ENCODE measurements around the gene MB21D2. TPM values are rescaled to one million over a fixed set of nuclear protein-coding genes. Genes with fewer than 3 reads are reported as not detected.
A peak's percentile ranks its signal among the peaks of the same experiment; 100 is the strongest.

Gene MB21D2
- total and polyA plus RNA-seq, 8 donors = 3.2 to 6.9 (median 5.7) TPM

DNA sequence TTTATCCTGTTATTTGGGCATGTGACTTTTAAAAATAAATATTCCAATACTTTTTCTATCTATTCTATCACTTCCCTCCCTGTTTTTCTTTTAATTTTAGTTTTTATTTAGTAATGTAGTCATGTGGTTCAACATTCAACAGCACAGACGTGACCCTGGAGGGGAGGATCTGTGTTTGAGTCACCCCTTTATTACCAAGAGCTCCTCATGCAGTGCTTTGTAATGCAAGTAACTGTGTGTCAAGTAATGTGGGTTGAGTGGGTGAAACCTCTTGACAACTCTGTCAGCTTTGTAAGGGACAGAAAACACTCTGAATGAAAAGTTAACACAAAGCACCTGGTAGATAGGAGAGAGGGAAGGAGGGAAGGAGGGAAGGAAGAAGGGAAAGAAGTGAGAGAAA is 100.6 kb downstream of the MB21D2 start:
- H3K27ac ChIP-seq = no peak overlapping the region
- H3K27me3 ChIP-seq = no peaks in the 10 kb centered on the region
- H3K36me3 ChIP-seq = no peaks in the 10 kb centered on the region
- peaks cover 0 to 4% of the 10 kb centered on the region in 2 donors for H3K4me1 ChIP-seq
- TF ChIP-seq, protein P1, sequence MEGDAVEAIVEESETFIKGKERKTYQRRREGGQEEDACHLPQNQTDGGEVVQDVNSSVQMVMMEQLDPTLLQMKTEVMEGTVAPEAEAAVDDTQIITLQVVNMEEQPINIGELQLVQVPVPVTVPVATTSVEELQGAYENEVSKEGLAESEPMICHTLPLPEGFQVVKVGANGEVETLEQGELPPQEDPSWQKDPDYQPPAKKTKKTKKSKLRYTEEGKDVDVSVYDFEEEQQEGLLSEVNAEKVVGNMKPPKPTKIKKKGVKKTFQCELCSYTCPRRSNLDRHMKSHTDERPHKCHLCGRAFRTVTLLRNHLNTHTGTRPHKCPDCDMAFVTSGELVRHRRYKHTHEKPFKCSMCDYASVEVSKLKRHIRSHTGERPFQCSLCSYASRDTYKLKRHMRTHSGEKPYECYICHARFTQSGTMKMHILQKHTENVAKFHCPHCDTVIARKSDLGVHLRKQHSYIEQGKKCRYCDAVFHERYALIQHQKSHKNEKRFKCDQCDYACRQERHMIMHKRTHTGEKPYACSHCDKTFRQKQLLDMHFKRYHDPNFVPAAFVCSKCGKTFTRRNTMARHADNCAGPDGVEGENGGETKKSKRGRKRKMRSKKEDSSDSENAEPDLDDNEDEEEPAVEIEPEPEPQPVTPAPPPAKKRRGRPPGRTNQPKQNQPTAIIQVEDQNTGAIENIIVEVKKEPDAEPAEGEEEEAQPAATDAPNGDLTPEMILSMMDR (IDR thresholded peaks at IDR 0.05) = no peak
- ATAC-seq = peak; percentile 52
- no peak overlapping the region for H3K4me3 ChIP-seq
- no peak for DNase-seq
- intact Hi-C loops (cut with DNase I) = loop anchor here in 1 of 2 donors (5.0 to 10.0 kb wide), 2 partner anchors 225 to 758 kb away; no protein-coding TSS in a partner anchor
- H3K9me3 ChIP-seq = no peaks in the 10 kb centered on the region

DNA sequence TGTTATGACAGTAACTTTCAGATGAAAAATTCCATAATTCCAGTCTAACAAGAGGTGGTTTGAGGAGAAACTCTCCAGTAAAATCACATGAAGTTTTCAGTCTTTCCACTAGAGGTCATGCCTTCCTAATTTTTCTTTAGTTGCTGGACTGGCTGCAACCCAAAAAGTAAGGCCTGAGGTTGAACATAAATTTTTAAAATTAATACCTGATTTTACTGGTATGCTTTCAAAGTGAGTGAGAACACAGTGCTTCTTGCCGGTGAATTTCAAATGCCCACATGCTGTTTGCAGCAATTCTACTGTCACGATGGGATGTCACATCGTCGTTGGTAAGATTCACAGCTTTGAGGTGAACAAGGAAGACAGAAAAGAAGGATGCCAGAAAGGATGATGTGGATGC is 101.3 kb downstream of the MB21D2 start:
- TF ChIP-seq, protein P1 (IDR thresholded peaks at IDR 0.05) = peak; percentile 47 to 67
- H3K36me3 ChIP-seq = no peaks in the 10 kb centered on the region
- no peaks in the 10 kb centered on the region for H3K27me3 ChIP-seq
- no peak overlapping the region for H3K4me3 ChIP-seq
- no peak overlapping the region for H3K27ac ChIP-seq
- no peaks in the 10 kb centered on the region for H3K9me3 ChIP-seq
- intact Hi-C loops (cut with DNase I) = loop anchor here in 1 of 2 donors (5.0 to 10.0 kb wide), 2 partner anchors 226 to 758 kb away; no protein-coding TSS in a partner anchor
- ATAC-seq (peak; percentile 66), DNase-seq (peak in 1 of 4 donors; percentile 60)
- peaks cover 0 to 4% of the 10 kb centered on the region in 2 donors for H3K4me1 ChIP-seq

DNA sequence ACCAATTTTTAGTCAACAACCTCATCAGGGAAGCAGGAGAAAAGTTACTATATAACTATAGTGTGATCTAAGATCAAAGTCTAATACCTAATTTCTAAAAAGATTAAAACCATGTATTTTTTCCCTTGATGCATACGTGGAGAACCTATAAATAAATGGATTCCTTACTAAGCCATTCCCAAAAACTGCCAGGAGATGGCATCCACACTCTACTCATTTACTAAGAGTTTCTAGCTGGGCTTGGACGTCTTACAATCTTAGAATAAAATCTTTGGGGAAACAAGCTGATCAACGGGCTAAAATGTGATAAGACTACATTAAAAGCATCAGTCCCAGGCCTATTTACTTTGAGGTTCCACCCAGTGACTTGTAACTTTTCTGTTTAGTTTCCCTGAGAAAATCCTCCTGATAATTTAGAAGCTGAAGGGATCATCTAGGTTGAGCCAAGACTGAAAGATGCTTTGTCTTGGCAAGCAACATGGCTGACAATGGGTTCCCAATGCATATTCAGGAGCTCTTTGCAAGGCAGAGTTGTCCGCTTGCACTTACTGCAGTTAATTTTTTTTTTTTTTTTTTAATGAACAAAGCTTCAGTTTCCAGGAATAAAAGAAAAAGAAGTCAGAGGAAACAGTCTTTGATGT is 104.8 kb downstream of the MB21D2 start:
- Histone ChIP-seq H3K27ac (no peak overlapping the region), H3K36me3 (no peaks in the 10 kb centered on the region), H3K9me3 (no peaks in the 10 kb centered on the region), H3K4me3 (no peak overlapping the region), H3K27me3 (no peaks in the 10 kb centered on the region), H3K4me1 (no peaks in the 10 kb centered on the region)
- intact Hi-C loops (cut with DNase I) = loop anchor here in 1 of 2 donors (10.0 kb wide), 1 partner anchor 762 kb away; no protein-coding TSS in a partner anchor
- TF ChIP-seq, protein P1 (IDR thresholded peaks at IDR 0.05) = peak; percentile 34 to 48
- DNase-seq = peak in 1 of 4 donors; percentile 68
- peak; percentile 76 for ATAC-seq

DNA sequence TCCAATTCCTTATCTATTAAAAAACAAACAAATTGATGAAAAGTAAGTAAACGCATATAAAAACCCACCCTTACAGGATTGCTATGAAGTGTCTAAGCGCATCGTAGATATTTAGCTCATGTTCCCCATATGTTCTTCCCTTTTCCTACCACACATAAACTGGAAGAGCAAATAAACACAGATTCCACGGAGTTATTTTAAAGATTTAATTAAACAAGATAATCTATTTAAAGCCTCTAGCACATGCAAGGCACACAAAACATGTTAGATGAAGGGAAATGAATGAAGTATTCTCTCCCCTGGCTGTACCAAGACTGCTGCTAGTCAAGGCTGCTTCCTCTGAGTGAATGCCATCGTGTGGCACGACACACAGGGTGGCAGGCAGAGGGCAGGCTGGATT is 111.9 kb downstream of the MB21D2 start:
- H3K9me3 ChIP-seq = no peaks in the 10 kb centered on the region
- no peak overlapping the region for H3K27ac ChIP-seq
- TF ChIP-seq, protein P1 (IDR thresholded peaks at IDR 0.05) = no peak
- DNase-seq (no peak), ATAC-seq (no peak)
- H3K36me3 ChIP-seq = no peaks in the 10 kb centered on the region
- H3K4me1 ChIP-seq = no peaks in the 10 kb centered on the region
- H3K4me3 ChIP-seq = no peak overlapping the region
- H3K27me3 ChIP-seq = no peaks in the 10 kb centered on the region
- intact Hi-C loops (cut with DNase I) = loop anchor here in 1 of 2 donors (10.0 kb wide), 1 partner anchor 241 kb away; no protein-coding TSS in a partner anchor

DNA sequence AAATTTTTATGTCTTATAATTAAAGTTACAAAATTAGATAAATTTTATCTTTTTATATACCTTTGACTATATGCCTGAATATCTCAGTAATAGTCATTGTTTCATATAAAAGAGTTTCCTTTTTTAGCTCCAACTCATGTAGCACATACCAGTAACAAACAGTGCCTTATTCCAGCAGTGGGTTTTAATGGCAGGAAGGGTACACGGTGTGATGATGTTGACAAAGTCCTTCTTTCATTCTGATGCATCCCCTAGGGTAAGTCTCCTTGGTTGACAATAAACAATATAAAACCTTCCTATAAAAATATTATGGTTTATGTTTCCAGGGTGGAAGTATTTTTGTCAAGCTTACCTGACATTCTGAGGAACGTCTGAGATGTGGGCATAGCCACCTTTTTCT is 113.2 kb downstream of the MB21D2 start:
- Histone ChIP-seq H3K4me3 (no peak overlapping the region), H3K36me3 (no peaks in the 10 kb centered on the region), H3K27me3 (no peaks in the 10 kb centered on the region), H3K27ac (no peak overlapping the region), H3K9me3 (no peaks in the 10 kb centered on the region), H3K4me1 (no peaks in the 10 kb centered on the region)
- intact Hi-C loops (cut with DNase I) = loop anchor here in 1 of 2 donors (5.0 to 10.0 kb wide), 2 partner anchors 240 to 337 kb away; no protein-coding TSS in a partner anchor
- ATAC-seq (no peak), DNase-seq (no peak)
- TF ChIP-seq, protein P1 (IDR thresholded peaks at IDR 0.05) = no peak

Measured in left lung (tissue), 10 donors.